SK-N-SH (cell line): Measurements from ENCODE around the gene CITED1.

Experiments used
- CTCF ChIP-seq: fragments of 200-600 bp; sonication (generic); IDR thresholded peaks from 2 replicates; pipeline ENCODE4 v1.6.1; 2017; ENCODE audit warnings: antibody characterized with exemption, mild to moderate bottlenecking, moderate library complexity
- MXI1 ChIP-seq: IDR thresholded peaks from 2 replicates; pipeline ENCODE4 v1.6.1; 2012; ENCODE audit warnings: mild to moderate bottlenecking, low read depth, low read length, improper control_type of control experiment
- POLR2AphosphoS5 ChIP-seq: IDR thresholded peaks from 2 replicates; pipeline ENCODE4 v1.6.1; 2012; ENCODE audit warnings: low read depth, low read length
- SIN3A ChIP-seq: IDR thresholded peaks from 2 replicates; pipeline ENCODE4 v1.6.1; 2012; ENCODE audit warnings: low read depth, mild to moderate bottlenecking, low read length, moderate library complexity, borderline replicate concordance
- TF ChIP-seq, protein P1 (sequence below): IDR thresholded peaks from 2 replicates; pipeline ENCODE4; 2012
- TF ChIP-seq, protein P2 (sequence below): IDR thresholded peaks from 2 replicates; pipeline ENCODE4 v1.6.1; 2012; ENCODE audit warnings: mild to moderate bottlenecking, low read depth, low read length, moderate library complexity
- TF ChIP-seq, protein P3 (sequence below): IDR thresholded peaks from 2 replicates; pipeline ENCODE4 v1.4.0; 2012; ENCODE audit warnings: low read depth, borderline replicate concordance

- TF ChIP-seq, protein P1, sequence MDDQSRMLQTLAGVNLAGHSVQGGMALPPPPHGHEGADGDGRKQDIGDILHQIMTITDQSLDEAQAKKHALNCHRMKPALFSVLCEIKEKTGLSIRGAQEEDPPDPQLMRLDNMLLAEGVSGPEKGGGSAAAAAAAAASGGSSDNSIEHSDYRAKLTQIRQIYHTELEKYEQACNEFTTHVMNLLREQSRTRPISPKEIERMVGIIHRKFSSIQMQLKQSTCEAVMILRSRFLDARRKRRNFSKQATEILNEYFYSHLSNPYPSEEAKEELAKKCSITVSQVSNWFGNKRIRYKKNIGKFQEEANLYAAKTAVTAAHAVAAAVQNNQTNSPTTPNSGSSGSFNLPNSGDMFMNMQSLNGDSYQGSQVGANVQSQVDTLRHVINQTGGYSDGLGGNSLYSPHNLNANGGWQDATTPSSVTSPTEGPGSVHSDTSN: no peak
- TF ChIP-seq CTCF: no peak
- TF ChIP-seq SIN3A: no peak
- TF ChIP-seq MXI1: no peak
- TF ChIP-seq, protein P2, sequence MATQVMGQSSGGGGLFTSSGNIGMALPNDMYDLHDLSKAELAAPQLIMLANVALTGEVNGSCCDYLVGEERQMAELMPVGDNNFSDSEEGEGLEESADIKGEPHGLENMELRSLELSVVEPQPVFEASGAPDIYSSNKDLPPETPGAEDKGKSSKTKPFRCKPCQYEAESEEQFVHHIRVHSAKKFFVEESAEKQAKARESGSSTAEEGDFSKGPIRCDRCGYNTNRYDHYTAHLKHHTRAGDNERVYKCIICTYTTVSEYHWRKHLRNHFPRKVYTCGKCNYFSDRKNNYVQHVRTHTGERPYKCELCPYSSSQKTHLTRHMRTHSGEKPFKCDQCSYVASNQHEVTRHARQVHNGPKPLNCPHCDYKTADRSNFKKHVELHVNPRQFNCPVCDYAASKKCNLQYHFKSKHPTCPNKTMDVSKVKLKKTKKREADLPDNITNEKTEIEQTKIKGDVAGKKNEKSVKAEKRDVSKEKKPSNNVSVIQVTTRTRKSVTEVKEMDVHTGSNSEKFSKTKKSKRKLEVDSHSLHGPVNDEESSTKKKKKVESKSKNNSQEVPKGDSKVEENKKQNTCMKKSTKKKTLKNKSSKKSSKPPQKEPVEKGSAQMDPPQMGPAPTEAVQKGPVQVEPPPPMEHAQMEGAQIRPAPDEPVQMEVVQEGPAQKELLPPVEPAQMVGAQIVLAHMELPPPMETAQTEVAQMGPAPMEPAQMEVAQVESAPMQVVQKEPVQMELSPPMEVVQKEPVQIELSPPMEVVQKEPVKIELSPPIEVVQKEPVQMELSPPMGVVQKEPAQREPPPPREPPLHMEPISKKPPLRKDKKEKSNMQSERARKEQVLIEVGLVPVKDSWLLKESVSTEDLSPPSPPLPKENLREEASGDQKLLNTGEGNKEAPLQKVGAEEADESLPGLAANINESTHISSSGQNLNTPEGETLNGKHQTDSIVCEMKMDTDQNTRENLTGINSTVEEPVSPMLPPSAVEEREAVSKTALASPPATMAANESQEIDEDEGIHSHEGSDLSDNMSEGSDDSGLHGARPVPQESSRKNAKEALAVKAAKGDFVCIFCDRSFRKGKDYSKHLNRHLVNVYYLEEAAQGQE: no peak
- no peak; the same call in 1 of the 2 replicates for TF ChIP-seq POLR2AphosphoS5
- TF ChIP-seq, protein P3, sequence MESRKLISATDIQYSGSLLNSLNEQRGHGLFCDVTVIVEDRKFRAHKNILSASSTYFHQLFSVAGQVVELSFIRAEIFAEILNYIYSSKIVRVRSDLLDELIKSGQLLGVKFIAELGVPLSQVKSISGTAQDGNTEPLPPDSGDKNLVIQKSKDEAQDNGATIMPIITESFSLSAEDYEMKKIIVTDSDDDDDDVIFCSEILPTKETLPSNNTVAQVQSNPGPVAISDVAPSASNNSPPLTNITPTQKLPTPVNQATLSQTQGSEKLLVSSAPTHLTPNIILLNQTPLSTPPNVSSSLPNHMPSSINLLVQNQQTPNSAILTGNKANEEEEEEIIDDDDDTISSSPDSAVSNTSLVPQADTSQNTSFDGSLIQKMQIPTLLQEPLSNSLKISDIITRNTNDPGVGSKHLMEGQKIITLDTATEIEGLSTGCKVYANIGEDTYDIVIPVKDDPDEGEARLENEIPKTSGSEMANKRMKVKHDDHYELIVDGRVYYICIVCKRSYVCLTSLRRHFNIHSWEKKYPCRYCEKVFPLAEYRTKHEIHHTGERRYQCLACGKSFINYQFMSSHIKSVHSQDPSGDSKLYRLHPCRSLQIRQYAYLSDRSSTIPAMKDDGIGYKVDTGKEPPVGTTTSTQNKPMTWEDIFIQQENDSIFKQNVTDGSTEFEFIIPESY: no peak
These were observed 29.2 kb downstream of the CITED1 start for GRCh38 chrX:72276478-72276953.
